Measurements from ENCODE around the gene TTN. TPM values are rescaled to one million over a fixed set of nuclear protein-coding genes. Genes with fewer than 3 reads are reported as not detected.
A peak's percentile ranks its signal among the peaks of the same experiment; 100 is the strongest.

TTN gene
- total RNA-seq, 1 experiment from 2014 or later: 0.05 TPM

DNA sequence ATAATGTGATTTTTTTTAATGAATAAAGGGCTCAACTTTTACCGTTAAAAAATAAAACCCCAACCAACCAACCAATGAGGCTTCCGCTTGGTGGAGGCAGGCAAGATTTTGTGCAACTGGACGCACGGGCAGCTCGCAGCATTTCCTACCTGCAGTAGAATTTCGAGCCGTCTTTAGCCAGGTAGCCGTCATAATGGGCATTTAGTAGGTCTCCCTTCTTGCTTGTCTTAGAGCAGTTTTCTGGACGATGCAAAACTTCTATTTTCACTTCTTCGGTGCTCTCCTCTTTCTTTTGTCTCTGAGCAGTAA lies 329.1 kb downstream of the TTN start (continued):
- no peak for TF ChIP-seq CEBPB (IDR thresholded peaks at IDR 0.05; ENCODE audit: low read depth)
- TF ChIP-seq RAD21 (IDR thresholded peaks at IDR 0.05; ENCODE audit: low read depth): no peak

DNA sequence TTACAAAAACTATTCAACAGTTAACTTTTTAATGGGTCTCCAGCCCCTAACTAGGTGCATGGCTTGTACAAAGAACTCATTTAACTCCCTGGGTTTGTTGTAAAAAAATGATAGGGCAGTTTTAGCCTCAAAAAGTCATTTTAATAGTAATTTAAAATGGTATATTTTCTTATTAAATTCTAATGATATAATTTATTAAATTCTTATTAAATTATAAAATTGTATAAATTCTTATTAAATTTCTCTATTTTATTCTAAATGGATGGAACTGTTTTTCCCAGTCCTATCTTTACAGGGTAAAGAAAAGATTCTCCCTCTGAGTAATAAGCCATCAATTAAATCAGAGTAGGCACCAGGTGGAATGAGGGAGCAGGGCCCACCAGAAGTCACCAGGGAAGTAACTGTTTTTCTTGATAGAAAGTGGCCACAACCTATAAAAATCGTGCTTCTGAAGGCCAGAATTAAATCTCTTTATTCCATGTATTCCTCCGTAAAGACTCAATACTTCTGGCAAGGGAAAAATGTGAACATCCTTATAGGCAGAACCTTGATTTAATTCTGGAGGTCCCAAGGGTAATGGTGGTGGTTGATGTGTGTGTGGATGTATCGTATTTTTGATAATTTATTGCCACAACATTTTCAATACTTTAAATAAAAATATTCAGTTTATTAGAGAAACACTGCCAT lies 329.6 kb downstream of the TTN start:
- H2AFZ ChIP-seq (ENCODE audit: low read depth, low read length, poor library complexity, severe bottlenecking): peak overlapping the region; percentile 100
- no peaks in the 10 kb centered on the region for H3K9me2 ChIP-seq (ENCODE audit: insufficient read depth)
- H3K4me3 ChIP-seq (replicated peaks in 1 of 2; ENCODE audit: low read depth in 1 of 2, low read length in 2 of 2): peak overlapping the region; percentile 75 to 92
- H3K27me3 ChIP-seq (ENCODE audit: insufficient read depth, low read length): no peaks in the 10 kb centered on the region
- no peak for TF ChIP-seq ELF1 (IDR thresholded peaks at IDR 0.05; ENCODE audit: borderline replicate concordance, low read depth)
- no peak for TF ChIP-seq SRF (IDR thresholded peaks at IDR 0.05; ENCODE audit: low read depth)
- no peak for TF ChIP-seq JUND (IDR thresholded peaks at IDR 0.05)
- TF ChIP-seq, protein P1, sequence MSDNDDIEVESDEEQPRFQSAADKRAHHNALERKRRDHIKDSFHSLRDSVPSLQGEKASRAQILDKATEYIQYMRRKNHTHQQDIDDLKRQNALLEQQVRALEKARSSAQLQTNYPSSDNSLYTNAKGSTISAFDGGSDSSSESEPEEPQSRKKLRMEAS (IDR thresholded peaks at IDR 0.05): no peak
- no peak overlapping the region for H3K27ac ChIP-seq (ENCODE audit: low read depth, low read length)
- H3K36me3 ChIP-seq (ENCODE audit: control insufficient read depth in 1 of 2, insufficient read depth in 2 of 2, low read length in 2 of 2): no peaks in the 10 kb centered on the region
- ChIA-PET RAD21 (ENCODE audit: low non-redundant PET in 1 of 2, low total read pairs in 2 of 2, uncharacterized antibody in 2 of 2, unreplicated experiment in 2 of 2) (no interaction called here), CTCF (no interaction called here), POLR2A (no interaction called here)
- H3K9ac ChIP-seq (ENCODE audit: low read length): peak overlapping the region; percentile 77
- no peak for ATAC-seq
- H3K79me2 ChIP-seq (ENCODE audit: insufficient read depth, low read length): peaks cover 18% of the 10 kb centered on the region
- no TSS peak for BruUV-seq (replicated peaks)
- intact Hi-C loops (cut with micrococcal nuclease): loop anchor here (1.0 kb wide), 1 partner anchor 26 kb away; the partner anchor contains the start of genes PJVK and PRKRA
- peaks cover 10 to 30% of the 10 kb centered on the region in 2 experiments; a peak in 3 of 4 replicates for H3K4me1 ChIP-seq (ENCODE audit: control insufficient read depth in 1 of 2, insufficient read depth in 2 of 2, low read length in 2 of 2)
- H3K4me2 ChIP-seq (ENCODE audit: low read length): peak overlapping the region; percentile 100
- H4K20me1 ChIP-seq (ENCODE audit: insufficient read depth): no peaks in the 10 kb centered on the region
- no peaks in the 10 kb centered on the region for H3K9me3 ChIP-seq (ENCODE audit: control insufficient read depth in 1 of 2, insufficient read depth in 1 of 2, low read depth in 1 of 2, low read length in 2 of 2)
- no peak for DNase-seq (ENCODE audit: low read depth, low spot score)

DNA sequence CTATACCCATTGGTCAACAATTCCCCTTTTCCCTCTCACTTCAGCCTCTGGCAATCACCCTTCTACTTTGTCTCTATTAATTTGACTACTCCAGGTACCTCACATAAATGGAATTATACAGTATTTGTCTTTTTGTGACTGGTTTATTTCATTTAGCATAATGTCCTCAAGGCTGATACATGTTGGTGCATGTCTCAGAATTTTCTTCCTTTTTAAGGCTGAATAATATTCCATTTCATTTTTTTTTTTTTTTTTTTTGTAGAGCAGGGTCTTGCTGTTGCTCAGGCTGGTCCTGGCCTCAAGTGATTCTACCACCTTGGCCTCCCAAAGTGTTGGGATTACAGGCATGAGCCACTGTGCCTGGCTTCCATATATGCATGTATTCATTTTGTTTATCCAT lies 330.7 kb downstream of the TTN start:
- CTCF ChIA-PET: no interaction called here
- TF ChIP-seq CEBPB (IDR thresholded peaks at IDR 0.05; ENCODE audit: low read depth): no peak
- no peak for TF ChIP-seq ELF1 (IDR thresholded peaks at IDR 0.05; ENCODE audit: borderline replicate concordance, low read depth)
- TF ChIP-seq, protein P2, sequence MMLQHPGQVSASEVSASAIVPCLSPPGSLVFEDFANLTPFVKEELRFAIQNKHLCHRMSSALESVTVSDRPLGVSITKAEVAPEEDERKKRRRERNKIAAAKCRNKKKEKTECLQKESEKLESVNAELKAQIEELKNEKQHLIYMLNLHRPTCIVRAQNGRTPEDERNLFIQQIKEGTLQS (IDR thresholded peaks at IDR 0.05): no peak
- TF ChIP-seq EGR1 (IDR thresholded peaks at IDR 0.05; ENCODE audit: low read depth): no peak
- no peak for TF ChIP-seq EZH2 (IDR thresholded peaks at IDR 0.05)
- no peak for TF ChIP-seq CBX3 (IDR thresholded peaks at IDR 0.05; ENCODE audit: low read depth)
- TF ChIP-seq SRF (IDR thresholded peaks at IDR 0.05; ENCODE audit: low read depth): no peak
- TF ChIP-seq EZH2phosphoT487 (IDR thresholded peaks at IDR 0.05; ENCODE audit: borderline replicate concordance): no peak
- TF ChIP-seq POLR2AphosphoS5 (IDR thresholded peaks at IDR 0.05; ENCODE audit: low read depth, low read length): no peak
- TF ChIP-seq RAD21 (IDR thresholded peaks at IDR 0.05; ENCODE audit: low read depth): no peak
- TF ChIP-seq SIN3A (IDR thresholded peaks at IDR 0.05; ENCODE audit: low read depth): no peak
- no peak overlapping the region for H3K27ac ChIP-seq (ENCODE audit: low read depth, low read length)
- no peak overlapping the region for H3K4me2 ChIP-seq (ENCODE audit: low read length)
- H3K27me3 ChIP-seq (ENCODE audit: insufficient read depth, low read length): no peaks in the 10 kb centered on the region
- DNase-seq (ENCODE audit: low read depth, low spot score): no peak
- peaks cover 9 to 27% of the 10 kb centered on the region in 2 experiments; a peak in 3 of 4 replicates for H3K4me1 ChIP-seq (ENCODE audit: control insufficient read depth in 1 of 2, insufficient read depth in 2 of 2, low read length in 2 of 2)
- no peaks in the 10 kb centered on the region for H3K36me3 ChIP-seq (ENCODE audit: control insufficient read depth in 1 of 2, insufficient read depth in 2 of 2, low read length in 2 of 2)
- H3K79me2 ChIP-seq (ENCODE audit: insufficient read depth, low read length): peaks cover 8% of the 10 kb centered on the region
- intact Hi-C loops (cut with micrococcal nuclease): no loop called here
- no peaks in the 10 kb centered on the region for H4K20me1 ChIP-seq (ENCODE audit: insufficient read depth)
- H3K9me2 ChIP-seq (ENCODE audit: insufficient read depth): no peaks in the 10 kb centered on the region
- H3K9ac ChIP-seq (ENCODE audit: low read length): no peak overlapping the region
- no peak overlapping the region for H3K4me3 ChIP-seq (replicated peaks in 1 of 2; ENCODE audit: low read depth in 1 of 2, low read length in 2 of 2)
- RAD21 ChIA-PET (ENCODE audit: low non-redundant PET in 1 of 2, low total read pairs in 2 of 2, uncharacterized antibody in 2 of 2, unreplicated experiment in 2 of 2): no interaction called here
- no peak for ATAC-seq
- no peaks in the 10 kb centered on the region for H3K9me3 ChIP-seq (ENCODE audit: control insufficient read depth in 1 of 2, insufficient read depth in 1 of 2, low read depth in 1 of 2, low read length in 2 of 2)
- POLR2A ChIA-PET: no interaction called here
- BruUV-seq (replicated peaks): no TSS peak
- H2AFZ ChIP-seq (ENCODE audit: low read depth, low read length, poor library complexity, severe bottlenecking): no peak overlapping the region

Data from HCT116 (cell line).